Stomach (tissue), 4 donors: ENCODE results near the gene ZNF813.

ENCODE experiments used
- CTCF ChIP-seq, 7 experiments: fragments of 450-650 bp in 4 of 7; fragments of 200-600 bp in 3 of 7; sonication (generic) in 3 of 7; IDR thresholded peaks; one replicate each; pipeline ENCODE4 v1.5.1; 2016 to 2019; ENCODE audit warnings: antibody characterized with exemption in 7 of 7, control low read depth in 2 of 7, mild to moderate bottlenecking in 1 of 7
- EP300 ChIP-seq: sonication (generic); formaldehyde crosslinking; IDR thresholded peaks from one replicate; pipeline ENCODE4 v1.6.1; 2017; ENCODE audit warnings: antibody characterized with exemption
- POLR2A ChIP-seq, 4 donors: fragments of 450-650 bp; IDR thresholded peaks; one replicate each; pipeline ENCODE4 v1.6.1; 2016; ENCODE audit warnings: antibody characterized with exemption in 4 of 4, control low read depth in 2 of 4, mild to moderate bottlenecking in 1 of 4, moderate library complexity in 1 of 4
- POLR2AphosphoS5 ChIP-seq, 3 donors: sonication (generic); formaldehyde crosslinking; IDR thresholded peaks; one replicate each; pipeline ENCODE4 v1.6.1; 2016; ENCODE audit warnings: antibody characterized with exemption in 3 of 3

GRCh38 chr19:53517114-53517741, 49.7 kb downstream of the ZNF813 start:
- no peak for TF ChIP-seq EP300
- TF ChIP-seq CTCF (IDR thresholded peaks at IDR 0.05) = no peak
- no peak for TF ChIP-seq POLR2A (IDR thresholded peaks at IDR 0.05)
- TF ChIP-seq POLR2AphosphoS5 (IDR thresholded peaks at IDR 0.05) = no peak
